HepG2 (cell line): ENCODE measurements around the gene MAT2A. TPM values are rescaled to one million over a fixed set of nuclear protein-coding genes. Genes with fewer than 3 reads are reported as not detected.

Source experiments
- ATF7-NPFF ChIP-seq: sonication (generic); formaldehyde crosslinking; IDR thresholded peaks from 2 replicates; pipeline ENCODE4 v1.8.1; 2023; ENCODE audit warnings: mild to moderate bottlenecking, low read depth, missing genetic modification reagents, moderate library complexity
- CEBPG ChIP-seq: IDR thresholded peaks from 2 replicates; pipeline ENCODE4 v1.6.1; 2016
- GATAD1 ChIP-seq: IDR thresholded peaks from 2 replicates; pipeline ENCODE4 v1.6.1; 2016; ENCODE audit warnings: missing genetic modification reagents, missing compliant biosample characterization
- HMGA1 ChIP-seq: sonication (generic); formaldehyde crosslinking; conservative IDR thresholded peaks from 2 replicates; pipeline ENCODE4 v1.4.0; 2020; ENCODE audit warnings: missing genetic modification reagents
- KAT7 ChIP-seq: IDR thresholded peaks from 2 replicates; pipeline ENCODE4 v1.6.1; 2018; ENCODE audit warnings: borderline replicate concordance, missing compliant biosample characterization
- MIER2 ChIP-seq: IDR thresholded peaks from 2 replicates; pipeline ENCODE4 v1.6.1; 2016; ENCODE audit warnings: missing biosample characterization, missing genetic modification reagents
- NFYB ChIP-seq: sonication (generic); formaldehyde crosslinking; IDR thresholded peaks from 2 replicates; pipeline ENCODE4 v1.4.0; 2020; ENCODE audit warnings: missing genetic modification reagents
- NPAS2 ChIP-seq: sonication (generic); formaldehyde crosslinking; IDR thresholded peaks from 2 replicates; pipeline ENCODE4 v1.8.0; 2022; ENCODE audit warnings: mild to moderate bottlenecking, missing genetic modification reagents, borderline replicate concordance
- NR1H2 ChIP-seq: sonication (generic); formaldehyde crosslinking; IDR thresholded peaks from 2 replicates; pipeline ENCODE4 v1.8.1; 2022; ENCODE audit warnings: low read depth, missing genetic modification reagents, borderline replicate concordance
- PHF8 ChIP-seq: sonication (generic); formaldehyde crosslinking; IDR thresholded peaks from 2 replicates; pipeline ENCODE4 v1.5.0; 2020; ENCODE audit warnings: missing genetic modification reagents
- SNAI1 ChIP-seq: sonication (generic); formaldehyde crosslinking; IDR thresholded peaks from 2 replicates; pipeline ENCODE4 v1.5.0; 2020; ENCODE audit warnings: mild to moderate bottlenecking, missing genetic modification reagents, borderline replicate concordance
- SRY ChIP-seq: sonication (generic); formaldehyde crosslinking; IDR thresholded peaks from 2 replicates; pipeline ENCODE4 v1.8.0; 2022; ENCODE audit warnings: mild to moderate bottlenecking, missing genetic modification reagents
- ZNF253 ChIP-seq: sonication (generic); formaldehyde crosslinking; IDR thresholded peaks from 2 replicates; pipeline ENCODE4 v1.8.0; 2022; ENCODE audit warnings: mild to moderate bottlenecking, missing genetic modification reagents, borderline replicate concordance
- ZNF451 ChIP-seq: sonication (generic); formaldehyde crosslinking; IDR thresholded peaks from 2 replicates; pipeline ENCODE4 v1.5.0; 2020; ENCODE audit warnings: mild to moderate bottlenecking, missing genetic modification reagents
- ZNF547 ChIP-seq: sonication (generic); formaldehyde crosslinking; IDR thresholded peaks from 2 replicates; pipeline ENCODE4 v1.5.1; 2020; ENCODE audit warnings: mild to moderate bottlenecking, missing genetic modification reagents
- ZNF619 ChIP-seq: sonication (generic); formaldehyde crosslinking; IDR thresholded peaks from 2 replicates; pipeline ENCODE4 v1.4.0; 2020; ENCODE audit warnings: mild to moderate bottlenecking, missing genetic modification reagents
- ZNF713 ChIP-seq: sonication (generic); formaldehyde crosslinking; IDR thresholded peaks from 2 replicates; pipeline ENCODE4 v1.4.0; 2020; ENCODE audit warnings: mild to moderate bottlenecking, missing genetic modification reagents
- polyA plus RNA-seq, 8 experiments: library from polyadenylated mRNA; depleted of rRNA in 3 of 8; stranded (reverse) in 7 of 8; unstranded in 1 of 8; fragments of >200 nt; fragmentation: Illumina TruSeq in 4 of 8; extraction: Trizol in 4 of 8; gene quantifications; 2 replicates each; pipeline versions ENCODE4 v1.2.1 to v1.2.3, GENCODE V29; 2011 to 2016; ENCODE audit warnings: low read depth in 4 of 8, missing spikeins in 1 of 8, mixed read lengths in 1 of 8; ENCODE audit not compliant: insufficient read depth in 1 of 8
- total RNA-seq, 5 experiments: library from RNA; depleted of rRNA; stranded (reverse); fragments of >200 nt; fragmentation: Illumina TruSeq; extraction: Trizol; gene quantifications; 2 replicates each; pipeline ENCODE4 v1.2.3, GENCODE V29; 2016; ENCODE audit warnings: low read depth in 1 of 5
- TF ChIP-seq, protein P1 (sequence below), 2 experiments: fragments of 450-650 bp in 1 of 2; sonication (generic) in 1 of 2; formaldehyde crosslinking in 1 of 2; IDR thresholded peaks; 2 replicates each; pipeline versions ENCODE4 v1.6.1 to v1.8.0; 2016 to 2022; ENCODE audit warnings: antibody characterized with exemption in 1 of 2, mild to moderate bottlenecking in 1 of 2, missing genetic modification reagents in 1 of 2
- TF ChIP-seq, protein P2 (sequence below): sonication (generic); formaldehyde crosslinking; IDR thresholded peaks from 2 replicates; pipeline ENCODE4 v1.4.0; 2020; ENCODE audit warnings: missing genetic modification reagents; ENCODE audit errors: not compliant biosample characterization

MAT2A gene
- total and polyA plus RNA-seq, 2 of the 13 experiments (the other 11 are each of a cell fraction or from before 2014, with no cell fraction given), result 155 to 331 TPM

DNA sequence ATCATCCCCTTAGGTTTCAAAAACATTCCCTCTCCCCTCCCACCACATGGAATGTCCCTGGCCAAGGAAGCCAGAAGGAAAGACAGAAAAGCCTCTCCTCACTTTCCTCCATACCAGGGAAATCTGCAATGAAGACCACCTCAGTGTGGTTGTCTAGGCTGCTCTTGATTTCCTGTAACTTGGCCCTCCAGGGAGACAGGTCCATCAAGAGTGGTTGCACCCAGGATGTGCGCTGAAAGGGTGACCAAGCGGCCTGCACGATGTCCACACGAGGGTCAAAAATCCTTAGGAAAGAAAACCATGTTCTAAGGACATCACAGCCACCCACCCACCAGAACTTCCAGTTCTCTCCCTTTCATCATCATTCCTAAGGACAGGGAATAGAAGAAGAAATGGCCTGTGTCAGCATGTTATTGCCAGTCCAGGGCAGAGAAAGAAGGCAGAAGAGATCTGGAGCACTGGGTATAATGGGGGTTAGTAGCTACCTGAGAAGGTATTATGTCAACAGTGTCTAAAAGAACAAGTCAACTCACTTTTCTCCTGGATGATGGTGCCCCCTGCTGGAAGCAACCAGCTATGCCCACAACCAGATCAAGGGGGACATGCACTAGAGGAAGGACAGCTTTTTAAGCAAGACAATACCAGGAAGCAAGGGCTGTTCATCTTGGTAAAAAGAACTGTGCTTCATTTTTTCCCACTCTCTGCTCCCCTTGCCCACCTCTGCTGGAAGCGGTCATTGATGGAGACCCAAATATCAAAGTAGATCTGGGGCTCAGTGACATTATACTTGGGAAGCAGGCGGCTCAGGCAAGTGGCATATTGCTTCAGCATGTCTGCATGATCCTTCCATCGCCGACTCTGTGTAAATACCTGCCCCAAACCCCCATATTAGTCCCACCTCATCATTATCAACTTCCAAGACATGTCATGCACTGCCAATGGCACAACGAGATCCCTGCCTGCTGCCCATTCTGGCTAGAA, 13.0 kb downstream of the MAT2A start (continued):
- TF ChIP-seq, protein P1, sequence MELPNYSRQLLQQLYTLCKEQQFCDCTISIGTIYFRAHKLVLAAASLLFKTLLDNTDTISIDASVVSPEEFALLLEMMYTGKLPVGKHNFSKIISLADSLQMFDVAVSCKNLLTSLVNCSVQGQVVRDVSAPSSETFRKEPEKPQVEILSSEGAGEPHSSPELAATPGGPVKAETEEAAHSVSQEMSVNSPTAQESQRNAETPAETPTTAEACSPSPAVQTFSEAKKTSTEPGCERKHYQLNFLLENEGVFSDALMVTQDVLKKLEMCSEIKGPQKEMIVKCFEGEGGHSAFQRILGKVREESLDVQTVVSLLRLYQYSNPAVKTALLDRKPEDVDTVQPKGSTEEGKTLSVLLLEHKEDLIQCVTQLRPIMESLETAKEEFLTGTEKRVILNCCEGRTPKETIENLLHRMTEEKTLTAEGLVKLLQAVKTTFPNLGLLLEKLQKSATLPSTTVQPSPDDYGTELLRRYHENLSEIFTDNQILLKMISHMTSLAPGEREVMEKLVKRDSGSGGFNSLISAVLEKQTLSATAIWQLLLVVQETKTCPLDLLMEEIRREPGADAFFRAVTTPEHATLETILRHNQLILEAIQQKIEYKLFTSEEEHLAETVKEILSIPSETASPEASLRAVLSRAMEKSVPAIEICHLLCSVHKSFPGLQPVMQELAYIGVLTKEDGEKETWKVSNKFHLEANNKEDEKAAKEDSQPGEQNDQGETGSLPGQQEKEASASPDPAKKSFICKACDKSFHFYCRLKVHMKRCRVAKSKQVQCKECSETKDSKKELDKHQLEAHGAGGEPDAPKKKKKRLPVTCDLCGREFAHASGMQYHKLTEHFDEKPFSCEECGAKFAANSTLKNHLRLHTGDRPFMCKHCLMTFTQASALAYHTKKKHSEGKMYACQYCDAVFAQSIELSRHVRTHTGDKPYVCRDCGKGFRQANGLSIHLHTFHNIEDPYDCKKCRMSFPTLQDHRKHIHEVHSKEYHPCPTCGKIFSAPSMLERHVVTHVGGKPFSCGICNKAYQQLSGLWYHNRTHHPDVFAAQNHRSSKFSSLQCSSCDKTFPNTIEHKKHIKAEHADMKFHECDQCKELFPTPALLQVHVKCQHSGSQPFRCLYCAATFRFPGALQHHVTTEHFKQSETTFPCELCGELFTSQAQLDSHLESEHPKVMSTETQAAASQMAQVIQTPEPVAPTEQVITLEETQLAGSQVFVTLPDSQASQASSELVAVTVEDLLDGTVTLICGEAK (IDR thresholded peaks at IDR 0.05), result no peak
- TF ChIP-seq, protein P1 (CRISPR knock-in tag; IDR thresholded peaks at IDR 0.05), result no peak
- TF ChIP-seq NPAS2 (CRISPR knock-in tag) (no peak), MIER2 (CRISPR knock-in tag) (peak; percentile 62), CEBPG (CRISPR knock-in tag) (peak; percentile 52; the same call in 1 of the 2 replicates), PHF8 (CRISPR knock-in tag) (0 out of 2 replicates have a peak, but pooled peaks have one; percentile 22), SRY (CRISPR knock-in tag) (no peak), ZNF253 (CRISPR knock-in tag) (no peak), NFYB (CRISPR knock-in tag) (no peak), SNAI1 (CRISPR knock-in tag) (no peak), ZNF547 (CRISPR knock-in tag) (0 out of 2 replicates have a peak, but pooled peaks have one; percentile 20), HMGA1 (CRISPR knock-in tag) (no peak), ZNF451 (no peak), ATF7-NPFF (CRISPR knock-in tag) (no peak), NR1H2 (CRISPR knock-in tag) (no peak), ZNF713 (CRISPR knock-in tag) (no peak), KAT7 (CRISPR knock-in tag) (peak; percentile 75; the same call in 1 of the 2 replicates), GATAD1 (CRISPR knock-in tag) (peak; percentile 71), ZNF619 (CRISPR knock-in tag) (no peak; the same call in 1 of the 2 replicates)
- TF ChIP-seq, protein P2, sequence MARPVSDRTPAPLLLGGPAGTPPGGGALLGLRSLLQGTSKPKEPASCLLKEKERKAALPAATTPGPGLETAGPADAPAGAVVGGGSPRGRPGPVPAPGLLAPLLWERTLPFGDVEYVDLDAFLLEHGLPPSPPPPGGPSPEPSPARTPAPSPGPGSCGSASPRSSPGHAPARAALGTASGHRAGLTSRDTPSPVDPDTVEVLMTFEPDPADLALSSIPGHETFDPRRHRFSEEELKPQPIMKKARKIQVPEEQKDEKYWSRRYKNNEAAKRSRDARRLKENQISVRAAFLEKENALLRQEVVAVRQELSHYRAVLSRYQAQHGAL, result no peak
